HG03354 (cell line): ENCODE measurements around the gene OR6B2.
A peak's percentile ranks its signal among the peaks of the same experiment; 100 is the strongest.

Experiments used
- ATAC-seq: cut with Tn5 transposase; IDR thresholded peaks from one replicate; pipeline ENCODE4 v1.9.1; 2021; ENCODE audit warnings: mild to moderate bottlenecking; ENCODE audit not compliant: unreplicated experiment, poor library complexity, severe bottlenecking

The OR6B2 gene

GRCh38 chr2:240043279-240043989, 13.2 kb upstream of the OR6B2 start:
- ATAC-seq = no peak

- ATAC-seq = no peak
These were observed 12.5 kb upstream of the OR6B2 start for GRCh38 chr2:240042740-240043139.

- no peak for ATAC-seq
These were observed 11.1 kb upstream of the OR6B2 start for GRCh38 chr2:240041363-240041762.

- ATAC-seq = no peak
These were observed 7.1 kb upstream of the OR6B2 start for GRCh38 chr2:240037358-240037757.

- ATAC-seq = no peak
These were observed 3.1 kb upstream of the OR6B2 start for GRCh38 chr2:240033330-240033678.

- ATAC-seq = no peak
These were observed 2.4 kb upstream of the OR6B2 start for GRCh38 chr2:240032406-240033329.

- peak; percentile 42 for ATAC-seq
These were observed 5.5 kb downstream of the OR6B2 start for GRCh38 chr2:240024766-240025165.

GRCh38 chr2:240023792-240024191, 6.4 kb downstream of the OR6B2 start:
- ATAC-seq = no peak

- no peak for ATAC-seq
These were observed 8.6 kb downstream of the OR6B2 start for GRCh38 chr2:240021488-240022104.

GRCh38 chr2:240018071-240018750, 12.0 kb downstream of the OR6B2 start:
- ATAC-seq = no peak

- no peak for ATAC-seq
These were observed 15.9 kb downstream of the OR6B2 start for GRCh38 chr2:240014327-240014726.

GRCh38 chr2:240013343-240013742, 16.9 kb downstream of the OR6B2 start:
- no peak for ATAC-seq

- no peak for ATAC-seq
These were observed 27.2 kb downstream of the OR6B2 start for GRCh38 chr2:240002983-240003382.

- ATAC-seq = no peak
These were observed 29.6 kb downstream of the OR6B2 start for GRCh38 chr2:240000671-240001070.

GRCh38 chr2:239997686-239998409, 32.4 kb downstream of the OR6B2 start:
- ATAC-seq = no peak

GRCh38 chr2:239994086-239994485, 36.1 kb downstream of the OR6B2 start:
- ATAC-seq = no peak

- ATAC-seq = no peak
These were observed 36.9 kb downstream of the OR6B2 start for GRCh38 chr2:239993291-239993690.

GRCh38 chr2:239991689-239992314, 38.4 kb downstream of the OR6B2 start:
- ATAC-seq = peak; percentile 52

GRCh38 chr2:239990966-239991365, 39.3 kb downstream of the OR6B2 start:
- no peak for ATAC-seq
